Esophagus squamous epithelium (tissue), 5 donors: ENCODE results near the gene BOK. TPM values are rescaled to one million over a fixed set of nuclear protein-coding genes. Genes with fewer than 3 reads are reported as not detected.
"Not testable (repeated sequence)": the region's sequence is repeated elsewhere in the genome, so short reads cannot be mapped to it uniquely, and the experiment has no call there.

Experiments used
- DNase-seq: peaks from one replicate; lab custom pipeline; 2025; lab: John Stamatoyannopoulos, UW
- H3K27ac ChIP-seq, 4 donors: fragments of 200-600 bp; sonication (generic); one replicate each; pipeline ENCODE4 v1.5.1; 2016 to 2019; ENCODE audit warnings: mild to moderate bottlenecking in 1 of 4
- H3K27me3 ChIP-seq, 4 donors: fragments of 200-600 bp; sonication (generic); 1 replicate in 3 of 4; 2 replicates in 1 of 4; pipeline versions ENCODE4 v1.5.1 to v1.6.0; 2017 to 2021; ENCODE audit warnings: antibody characterized with exemption in 1 of 4
- H3K36me3 ChIP-seq, 3 donors: fragments of 200-600 bp; sonication (generic); one replicate each; pipeline ENCODE4 v1.5.1; 2016 to 2019
- H3K4me1 ChIP-seq, 3 donors: fragments of 200-600 bp; sonication (generic); one replicate each; pipeline ENCODE4 v1.5.1; 2017 to 2019
- H3K4me3 ChIP-seq, 4 donors: fragments of 200-600 bp; sonication (generic); 1 replicate in 3 of 4; 2 replicates in 1 of 4; pipeline ENCODE4 v1.5.1; 2016 to 2019; ENCODE audit warnings: mild to moderate bottlenecking in 2 of 4, moderate library complexity in 1 of 4
- H3K9me3 ChIP-seq, 3 donors: fragments of 200-600 bp; sonication (generic); one replicate each; pipeline ENCODE4 v1.5.1; 2016 to 2019
- CTCF ChIP-seq, 6 experiments: fragments of 450-650 bp in 4 of 6; fragments of 200-600 bp in 2 of 6; sonication (generic) in 2 of 6; IDR thresholded peaks; one replicate each; pipeline ENCODE4 v1.5.1; 2016 to 2019; ENCODE audit warnings: antibody characterized with exemption in 6 of 6, mild to moderate bottlenecking in 4 of 6, moderate library complexity in 4 of 6
- POLR2A ChIP-seq, 4 donors: fragments of 450-650 bp; IDR thresholded peaks; one replicate each; pipeline ENCODE4 v1.6.1; 2017; ENCODE audit warnings: antibody characterized with exemption in 4 of 4, mild to moderate bottlenecking in 4 of 4, moderate library complexity in 3 of 4
- WGBS, 2 donors: methylation state at CpG; one replicate each; pipeline ENCODE4 v1.1.5; 2018; 5-methylcytosine and 5-hydroxymethylcytosine counted together
- intact Hi-C: fragments of 100-400 bp; cut with DNase I; formaldehyde crosslinking; loops from one replicate; pipeline ENCODE4 v1.15.0; 2022
- total RNA-seq, 4 donors: library from RNA; depleted of rRNA; stranded (reverse); fragments of >200 nt; gene quantifications; one replicate each; pipeline ENCODE4 v1.1.0, GENCODE V29; 2016
- donor health status: DM: yes; HTN: yes; CAD: no.

Gene BOK
- total RNA-seq, 4 donors from 2014 or later = 35.5 to 57.1 (median 51.2) TPM

DNA sequence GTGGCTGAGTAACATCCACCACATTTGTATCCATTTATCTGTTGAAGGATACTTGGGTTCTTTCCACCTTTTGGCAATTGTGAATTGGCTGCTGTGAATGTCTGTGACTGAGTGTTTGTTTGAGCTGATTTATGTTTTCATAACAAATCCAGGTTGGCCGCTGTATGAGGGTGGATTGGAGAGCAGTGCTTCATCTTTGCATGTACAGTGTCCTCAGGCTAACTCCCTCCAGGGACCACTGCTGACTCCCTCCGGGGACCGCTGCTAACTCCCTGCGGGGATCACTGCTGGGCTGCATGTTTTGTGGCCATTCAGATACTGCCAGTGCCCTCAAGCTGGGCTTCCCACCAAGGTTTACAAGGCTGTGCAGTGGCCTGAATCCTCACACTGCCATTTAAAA, 10.2 kb downstream of the BOK start:
- peaks cover 8 to 35% (median 12%) of the 10 kb centered on the region in 3 donors for H3K4me1 ChIP-seq
- H3K36me3 ChIP-seq = peaks cover 0 to 67% (median 11%) of the 10 kb centered on the region in 3 donors
- no peak overlapping the region for H3K4me3 ChIP-seq
- peak overlapping the region in 2 of 4 donors; percentile 14 to 25 for H3K27ac ChIP-seq
- no peak for TF ChIP-seq POLR2A (IDR thresholded peaks at IDR 0.05)
- no peak for DNase-seq
- intact Hi-C loops = no loop called here
- WGBS, 2 donors = 40 to 45% methylated on average over 1 to 4 of the region's 4 CpGs
- H3K27me3 ChIP-seq = no peaks in the 10 kb centered on the region
- no peaks in the 10 kb centered on the region for H3K9me3 ChIP-seq

DNA sequence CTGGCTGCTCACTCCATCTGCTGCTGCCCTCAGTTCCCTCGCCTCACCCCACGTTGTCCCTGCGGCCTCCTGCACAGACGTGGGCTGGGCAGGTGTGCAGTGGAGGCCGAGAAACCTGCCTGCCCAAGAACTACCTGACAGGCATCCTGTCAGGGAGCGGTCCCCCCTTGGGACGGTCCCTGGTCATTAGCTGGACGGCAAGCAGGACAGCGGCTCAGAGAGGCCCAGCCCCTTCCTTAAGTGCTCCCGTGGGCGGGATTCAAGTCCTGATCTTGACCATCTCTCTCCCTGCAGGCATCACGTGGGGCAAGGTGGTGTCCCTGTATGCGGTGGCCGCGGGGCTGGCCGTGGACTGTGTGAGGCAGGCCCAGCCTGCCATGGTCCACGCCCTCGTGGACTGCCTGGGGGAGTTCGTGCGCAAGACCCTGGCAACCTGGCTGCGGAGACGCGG, 11.3 kb downstream of the BOK start:
- WGBS, 2 donors = 93% methylated on average over 3 of the region's 23 CpGs; no CpG with 5 or more reads in 1 of the 2 donors
- H3K4me3 ChIP-seq = no peak overlapping the region
- no peak overlapping the region for H3K27ac ChIP-seq
- H3K27me3 ChIP-seq = no peaks in the 10 kb centered on the region
- H3K9me3 ChIP-seq = no peaks in the 10 kb centered on the region
- H3K36me3 ChIP-seq = peaks cover 0 to 68% (median 11%) of the 10 kb centered on the region in 3 donors
- peaks cover under 1 to 24% (median 1%) of the 10 kb centered on the region in 3 donors for H3K4me1 ChIP-seq
- TF ChIP-seq POLR2A (IDR thresholded peaks at IDR 0.05) = no peak
- no peak for TF ChIP-seq CTCF (IDR thresholded peaks at IDR 0.05)
- DNase-seq = no peak
- intact Hi-C loops = no loop called here

GRCh38 chr2:241570961-241571581, 12.5 kb downstream of the BOK start:
- Histone ChIP-seq H3K27ac (no peak overlapping the region), H3K4me3 (no peak overlapping the region), H3K9me3 (no peaks in the 10 kb centered on the region), H3K4me1 (peaks cover 0 to 18% (median 0%) of the 10 kb centered on the region in 3 donors), H3K27me3 (no peaks in the 10 kb centered on the region), H3K36me3 (peaks cover 0 to 68% (median 11%) of the 10 kb centered on the region in 3 donors)
- no peak for DNase-seq
- WGBS, 2 donors = no CpG with 5 or more reads among the region's 23 CpGs
- intact Hi-C loops = no loop called here
- no peak for TF ChIP-seq CTCF (IDR thresholded peaks at IDR 0.05)
- TF ChIP-seq POLR2A (IDR thresholded peaks at IDR 0.05) = no peak

DNA sequence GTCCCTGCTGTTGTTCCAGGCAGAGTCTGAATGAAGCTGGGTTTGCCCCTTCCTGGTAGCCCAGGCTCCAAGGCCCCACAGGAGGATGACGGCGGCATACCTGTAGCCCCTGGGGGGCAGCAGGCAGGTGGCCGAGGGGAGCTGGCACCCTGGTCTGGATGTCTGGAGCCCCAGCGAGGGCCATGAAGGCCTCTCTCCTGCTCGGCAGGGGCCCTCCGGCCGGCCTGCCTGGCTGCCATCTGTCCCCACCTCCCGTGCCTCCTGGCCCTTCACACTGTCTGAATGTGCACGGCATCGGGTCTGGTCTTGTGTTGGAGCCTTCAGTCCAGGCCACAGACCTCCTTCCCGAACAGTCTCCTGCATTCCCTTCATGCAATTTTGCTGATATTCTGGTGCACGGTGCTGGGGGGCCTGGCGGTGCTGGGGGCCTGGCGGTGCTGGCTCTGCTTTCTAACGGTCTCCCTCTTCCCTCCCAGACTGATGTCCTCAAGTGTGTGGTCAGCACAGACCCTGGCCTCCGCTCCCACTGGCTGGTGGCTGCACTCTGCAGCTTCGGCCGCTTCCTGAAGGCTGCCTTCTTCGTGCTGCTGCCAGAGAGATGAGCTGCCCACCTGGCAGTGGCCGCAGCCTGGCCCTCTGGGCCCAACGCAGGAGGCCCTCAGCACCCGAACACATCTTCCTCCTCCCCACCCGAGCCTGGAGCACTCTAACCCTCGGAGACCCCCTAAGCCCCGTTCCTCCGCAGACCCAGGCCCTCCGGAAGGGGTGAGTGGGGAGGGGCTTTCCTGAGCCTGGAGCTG, 13.5 kb downstream of the BOK start:
- 80 to 88% methylated on average over 7 to 15 of the region's 27 CpGs for WGBS, 2 donors
- H3K4me1 ChIP-seq = peaks cover 0 to 18% (median 0%) of the 10 kb centered on the region in 3 donors
- H3K27ac ChIP-seq = no peak overlapping the region
- H3K9me3 ChIP-seq = no peaks in the 10 kb centered on the region
- no peak for DNase-seq
- peaks cover 0 to 61% (median 11%) of the 10 kb centered on the region in 3 donors for H3K36me3 ChIP-seq
- H3K27me3 ChIP-seq = no peaks in the 10 kb centered on the region
- no peak overlapping the region for H3K4me3 ChIP-seq
- intact Hi-C loops = no loop called here
- no peak for TF ChIP-seq POLR2A (IDR thresholded peaks at IDR 0.05)
- no peak for TF ChIP-seq CTCF (IDR thresholded peaks at IDR 0.05)

GRCh38 chr2:241572915-241573651, 14.5 kb downstream of the BOK start:
- H3K9me3 ChIP-seq, intact Hi-C loops, H3K27me3 ChIP-seq, DNase-seq, H3K4me3 ChIP-seq, H3K27ac ChIP-seq: not testable (repeated sequence)
- H3K4me1 ChIP-seq = peaks cover 0 to 17% (median 0%) of the 10 kb centered on the region in 3 donors
- 87 to 90% methylated on average over 3 to 8 of the region's 20 CpGs for WGBS, 2 donors
- peaks cover 0 to 51% (median 11%) of the 10 kb centered on the region in 3 donors for H3K36me3 ChIP-seq
